Activated naive CD4-positive, alpha-beta T cell (primary cell): Measurements from ENCODE around the gene TMEM117.
"Not testable (repeated sequence)": the region's sequence is repeated elsewhere in the genome, so short reads cannot be mapped to it uniquely, and the experiment has no call there.

Experiments used
- DNase-seq, 4 experiments: peaks; one replicate each; lab custom pipeline; 2025; lab: John Stamatoyannopoulos, UW

The TMEM117 gene

DNA sequence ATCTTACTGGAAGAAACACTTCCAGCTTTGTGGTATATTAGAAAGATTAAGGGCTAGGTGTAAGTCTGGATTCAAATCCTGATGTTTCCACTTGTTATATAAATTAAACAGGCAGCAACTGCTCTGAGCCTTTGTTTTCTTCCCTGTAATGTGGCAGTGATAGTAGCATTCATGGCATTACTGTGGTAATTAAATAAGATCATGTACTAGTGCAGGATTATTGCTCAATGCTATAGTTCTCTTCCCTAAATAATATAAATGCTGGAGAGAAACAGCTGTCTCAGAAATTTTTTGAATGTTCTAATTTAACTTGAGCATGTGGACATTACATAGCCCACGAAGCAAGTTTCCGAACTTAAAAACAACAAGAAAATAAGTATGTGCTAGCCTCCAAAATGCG, 5.4 kb downstream of the TMEM117 start:
- no peak for DNase-seq

DNA sequence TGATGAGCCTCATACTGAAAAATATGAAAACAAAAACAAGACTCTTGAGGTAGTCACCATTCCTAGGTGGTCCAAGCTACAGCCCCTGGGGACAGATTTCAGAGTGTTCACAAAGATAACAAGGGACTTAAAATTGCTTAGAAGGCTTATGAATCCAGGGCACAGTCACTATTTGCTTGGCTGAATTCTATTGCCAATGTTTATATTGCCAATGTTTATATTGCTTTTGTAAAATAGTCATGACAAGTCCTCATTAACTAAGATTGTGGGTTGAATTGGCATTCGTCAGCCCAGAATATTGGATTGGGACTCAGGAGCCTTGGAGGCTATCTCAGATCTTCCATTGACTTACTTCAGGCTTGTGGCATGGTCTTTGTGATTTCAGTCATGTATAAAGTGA, 6.4 kb downstream of the TMEM117 start:
- no peak for DNase-seq

DNA sequence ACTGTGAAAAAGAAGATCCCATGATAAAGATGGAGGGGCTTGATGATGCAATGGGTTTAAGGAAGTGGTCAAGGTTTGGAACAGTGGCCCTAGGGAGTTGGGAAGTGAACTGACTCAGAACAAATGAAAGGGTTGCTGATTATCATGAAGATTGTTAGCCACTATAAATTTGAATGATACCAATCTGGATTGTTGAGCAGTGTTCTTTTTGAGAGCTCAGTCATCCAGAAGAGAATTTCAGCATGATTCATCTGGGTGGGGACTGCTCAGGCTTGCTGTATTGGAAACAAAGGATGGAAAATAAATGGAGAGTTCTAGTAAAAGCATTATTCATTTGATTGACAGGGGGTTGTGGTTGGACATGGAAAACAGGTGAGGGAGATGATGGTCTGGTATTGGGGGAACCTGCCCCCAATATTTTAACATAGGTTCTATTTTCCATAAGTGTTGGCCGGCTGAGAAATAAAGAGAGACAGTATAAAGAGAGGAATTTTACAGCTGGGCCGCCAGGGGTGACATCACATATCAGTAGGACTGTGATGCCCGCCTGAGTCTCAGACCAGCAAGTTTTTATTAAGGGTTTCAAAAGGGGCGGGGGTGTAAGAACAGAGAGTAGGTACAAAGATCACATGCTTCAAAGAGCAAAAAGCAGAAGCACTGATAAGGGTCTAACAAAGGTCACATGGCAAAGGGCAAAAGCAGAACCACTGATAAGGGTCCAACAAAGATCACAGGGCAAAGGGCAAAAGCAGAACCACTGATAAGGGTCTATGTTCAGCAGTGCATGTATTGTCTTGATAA, 11.7 kb downstream of the TMEM117 start:
- DNase-seq, result not testable (repeated sequence)

DNA sequence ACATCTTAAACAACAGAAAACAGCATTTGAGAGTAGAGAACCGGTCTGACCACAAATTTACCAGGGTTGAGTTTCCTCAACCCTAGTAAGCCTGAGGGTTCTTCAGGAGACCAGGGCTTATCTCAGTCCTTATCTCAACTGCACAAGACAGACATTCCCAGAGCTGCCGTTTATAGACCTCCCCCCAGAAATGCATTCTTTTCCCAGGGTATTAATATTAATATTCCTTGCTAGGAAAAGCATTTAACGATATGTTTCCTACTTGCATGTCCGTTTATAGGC, 12.3 kb downstream of the TMEM117 start:
- no peak for DNase-seq

DNA sequence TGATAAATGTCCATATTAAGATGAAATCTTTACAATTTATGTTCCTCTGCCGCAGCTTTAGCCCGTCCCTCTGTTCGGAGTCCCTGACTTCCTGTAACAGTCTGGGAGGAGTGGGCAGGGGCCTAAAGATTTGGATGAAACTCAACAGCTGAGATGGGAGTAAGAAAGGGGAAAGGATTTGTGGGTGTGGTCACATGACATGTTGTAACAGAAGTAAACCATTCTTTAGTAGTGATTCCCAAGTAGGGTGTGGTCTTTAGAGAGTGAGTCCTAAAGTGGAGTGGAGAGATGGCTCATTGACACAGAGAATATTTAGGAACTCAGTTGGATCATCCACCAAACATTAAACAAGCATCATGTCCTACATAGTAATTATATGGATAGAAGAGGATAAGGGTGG, 12.9 kb downstream of the TMEM117 start:
- no peak for DNase-seq

DNA sequence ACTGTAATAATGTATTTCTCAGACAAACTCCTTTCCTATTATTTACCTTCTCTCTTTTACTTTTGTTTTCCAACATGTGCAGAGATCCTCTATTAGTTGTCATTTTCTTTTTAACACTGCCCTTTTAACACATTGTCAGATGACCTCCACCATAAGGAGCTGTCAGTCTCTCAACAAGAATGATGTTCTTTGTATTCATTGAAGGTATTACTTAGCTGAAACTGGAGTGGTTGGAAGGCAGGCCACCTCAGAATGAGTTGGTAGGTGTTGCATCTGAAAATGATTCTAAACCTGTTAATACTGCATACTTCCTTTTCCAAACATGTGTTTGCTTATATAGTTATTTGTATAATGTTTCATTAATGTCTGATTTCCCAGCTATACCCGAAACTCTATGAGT, 16.9 kb downstream of the TMEM117 start:
- DNase-seq, result no peak

DNA sequence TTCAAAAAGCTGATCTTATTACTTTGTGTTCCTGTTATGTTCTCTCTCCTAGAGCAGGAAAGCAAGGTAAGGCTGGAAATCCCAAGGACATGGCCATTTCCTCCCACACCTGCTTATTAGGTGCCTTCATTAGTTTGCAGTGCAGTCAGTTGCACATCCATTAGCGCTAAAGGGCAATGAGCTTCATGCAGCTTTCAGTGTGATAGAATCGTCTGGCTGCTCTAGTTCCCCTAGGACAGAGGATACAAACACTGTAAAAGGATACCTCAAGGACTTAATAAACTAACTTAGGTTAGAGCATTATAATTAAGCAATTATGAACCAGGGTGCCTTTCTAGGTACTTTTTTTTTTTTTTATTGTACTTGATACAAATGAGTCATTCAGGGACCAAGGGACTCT, 21.1 kb downstream of the TMEM117 start:
- no peak for DNase-seq

DNA sequence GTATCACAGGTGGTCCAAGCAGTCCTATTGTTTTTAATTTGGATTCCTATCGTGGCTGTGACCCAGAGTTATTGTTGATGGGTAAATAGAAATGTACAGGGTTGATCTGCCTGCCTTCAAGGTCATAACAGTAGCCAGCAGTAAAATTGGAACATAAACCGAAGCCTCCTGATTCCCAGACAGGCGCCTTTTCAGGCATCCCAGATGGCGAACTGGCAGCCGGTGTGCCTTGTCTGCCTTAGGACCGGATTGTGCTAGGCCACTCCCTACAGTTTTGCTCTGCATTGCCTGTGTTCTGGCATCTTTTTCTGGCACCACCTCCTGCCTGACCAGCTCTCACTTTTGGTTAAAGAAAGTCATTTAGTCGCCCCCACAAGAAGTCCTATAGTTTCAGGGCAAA, 22.2 kb downstream of the TMEM117 start:
- no peak for DNase-seq

DNA sequence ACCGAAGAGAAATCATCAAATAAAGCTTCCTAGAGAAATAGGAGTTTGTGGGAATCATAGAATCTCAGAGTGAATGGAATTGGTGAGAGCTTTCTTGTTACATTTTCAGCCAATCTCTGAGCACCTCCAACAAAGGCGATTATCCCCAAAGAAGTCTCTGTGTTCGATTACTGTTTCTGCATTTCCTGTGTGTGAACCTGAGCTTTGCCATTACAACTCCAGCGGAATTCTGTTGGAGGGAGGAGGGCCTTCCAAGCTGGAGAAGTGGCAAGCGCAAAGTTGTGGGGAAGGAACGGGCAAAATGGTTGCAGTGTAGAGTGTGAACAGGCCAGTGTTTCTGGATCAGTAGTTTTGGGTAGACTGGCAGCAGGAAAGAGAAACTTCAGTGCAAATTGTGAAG, 23.1 kb downstream of the TMEM117 start:
- DNase-seq, result no peak

DNA sequence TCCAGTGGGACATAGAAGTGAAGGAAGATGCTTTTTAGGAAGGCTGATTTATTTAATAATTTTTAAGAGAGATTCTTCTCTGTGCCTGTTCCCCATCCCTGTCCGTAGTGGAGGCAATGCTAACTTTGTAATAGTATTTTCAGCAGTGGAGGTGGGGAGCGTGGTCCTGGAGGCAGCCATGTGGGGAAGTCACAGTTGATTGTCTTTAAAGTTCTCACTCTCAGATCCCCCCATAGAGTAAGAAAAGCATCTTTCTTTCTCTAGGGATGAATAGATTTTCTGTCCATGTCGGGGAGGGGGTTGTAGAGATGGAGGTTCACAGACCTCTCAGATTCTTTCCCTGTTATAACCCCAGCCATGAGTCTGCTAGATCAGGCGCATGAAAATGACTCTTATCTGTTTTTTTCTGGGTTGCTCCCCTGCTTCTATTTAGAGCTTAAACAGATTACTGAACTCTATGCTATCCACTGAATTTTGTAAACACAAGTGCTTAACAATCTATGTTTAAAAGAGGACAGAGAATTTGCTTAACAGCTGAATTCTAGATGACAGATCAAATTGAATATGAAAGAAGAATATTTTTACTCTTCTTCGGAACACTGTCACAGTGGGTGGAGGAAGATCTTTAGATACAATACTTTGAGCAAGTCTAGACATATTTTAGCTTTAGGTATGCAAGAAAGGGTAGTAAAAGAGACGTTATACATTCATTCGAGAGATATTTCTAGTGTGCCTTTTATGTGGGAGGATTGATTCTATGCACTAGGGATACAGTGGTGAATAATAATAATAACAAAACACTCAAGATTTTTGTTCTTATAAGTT, 25.3 kb downstream of the TMEM117 start:
- DNase-seq, result no peak

DNA sequence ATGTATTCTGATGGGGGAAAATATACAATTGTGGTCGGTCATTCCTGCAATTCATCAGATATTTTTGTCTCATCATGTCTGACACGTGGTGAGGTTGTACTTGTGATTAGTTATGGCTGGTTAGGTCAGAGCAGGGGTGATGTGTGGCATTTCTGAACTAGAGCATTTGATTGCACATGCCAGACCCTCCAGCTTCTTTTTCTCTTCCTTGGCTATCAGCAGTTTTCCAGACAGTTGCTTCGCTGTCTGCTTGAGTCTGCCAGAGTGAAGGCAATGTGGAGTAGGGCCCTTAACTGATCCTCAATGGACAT, 25.9 kb downstream of the TMEM117 start:
- DNase-seq, result no peak

DNA sequence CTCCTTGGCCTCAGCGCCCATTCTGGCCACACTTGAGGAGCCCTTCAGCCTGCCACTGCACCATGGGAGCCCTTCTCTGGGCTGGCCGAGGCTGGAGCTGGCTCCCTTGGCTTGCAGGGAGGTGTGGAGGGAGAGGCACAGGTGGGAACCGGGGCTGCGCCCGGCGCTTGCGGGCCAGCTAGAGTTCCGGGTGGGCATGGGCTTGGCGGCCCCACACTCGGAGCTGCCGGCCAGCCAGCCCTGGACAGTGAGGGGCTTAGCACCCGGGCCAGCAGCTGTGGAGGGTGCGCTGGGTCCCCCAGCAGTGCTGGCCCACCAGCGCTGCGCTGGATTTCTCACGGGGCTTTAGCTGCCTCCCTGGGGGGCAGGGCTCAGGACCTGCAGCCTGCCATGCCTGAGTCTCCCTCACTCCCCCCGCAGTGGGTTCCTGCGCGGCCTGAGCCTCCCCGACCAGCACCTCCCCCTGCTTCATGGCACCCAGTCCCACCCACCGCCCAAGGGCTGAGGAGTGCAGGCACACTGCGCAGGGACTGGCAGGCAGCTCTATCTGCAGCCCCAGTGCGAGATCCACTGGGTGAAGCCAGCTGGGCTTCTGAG, 28.0 kb downstream of the TMEM117 start:
- DNase-seq, result no peak

DNA sequence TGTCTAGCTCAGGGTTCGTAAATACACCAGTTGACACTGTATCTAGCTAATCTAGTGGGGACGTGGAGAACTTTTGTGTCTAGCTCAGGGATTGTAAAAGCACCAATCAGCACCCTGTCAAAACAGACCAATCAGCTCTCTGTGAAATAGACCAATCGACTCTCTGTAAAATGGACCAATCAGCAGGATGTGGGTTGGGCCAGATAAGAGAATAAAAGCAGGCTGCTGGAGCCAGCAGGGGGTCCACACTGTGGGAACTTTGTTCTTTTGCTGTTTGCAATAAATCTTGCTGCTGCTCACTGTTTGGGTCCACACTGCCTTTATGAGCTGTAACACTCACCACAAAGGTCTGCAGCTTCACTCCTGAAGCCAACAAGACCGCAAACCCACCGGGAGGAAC, 28.7 kb downstream of the TMEM117 start:
- not testable (repeated sequence) for DNase-seq

DNA sequence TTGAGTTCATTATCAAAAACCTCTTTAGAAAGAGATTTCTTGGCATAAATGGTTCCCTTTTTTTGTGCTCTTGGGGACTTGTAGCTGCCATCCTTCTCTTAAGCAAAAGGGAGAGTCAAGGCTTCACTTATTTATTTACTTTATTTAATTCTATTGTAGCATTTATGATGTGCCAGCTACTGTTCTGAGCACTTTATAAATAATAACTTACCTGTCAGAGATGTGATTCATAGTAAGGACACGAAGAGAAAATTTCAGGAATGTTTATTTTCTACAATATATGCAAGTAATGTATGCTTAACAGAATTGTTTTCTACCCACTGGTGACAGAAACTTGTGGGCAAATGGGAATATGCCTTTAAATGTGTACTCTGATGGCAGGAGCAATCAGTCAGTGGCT, 33.3 kb downstream of the TMEM117 start:
- no peak for DNase-seq

DNA sequence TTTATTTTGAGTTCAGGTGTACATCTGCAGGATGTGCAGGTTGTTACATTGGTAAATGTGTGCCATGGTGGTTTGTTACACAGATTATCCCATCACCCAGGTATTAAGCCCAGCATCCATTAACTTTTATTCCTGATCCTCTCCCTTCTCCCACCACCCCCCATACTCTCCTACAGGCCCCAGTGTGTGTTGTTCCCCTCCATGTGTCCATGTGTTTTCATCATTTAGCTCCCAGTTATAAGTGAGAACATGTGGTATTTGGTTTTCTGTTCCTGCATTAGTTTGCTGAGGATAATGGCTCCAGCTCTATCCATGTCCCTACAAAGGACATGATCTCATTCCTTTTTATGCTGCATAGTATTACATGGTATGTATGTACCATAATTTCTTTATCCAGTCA, 33.9 kb downstream of the TMEM117 start:
- DNase-seq, result not testable (repeated sequence)

DNA sequence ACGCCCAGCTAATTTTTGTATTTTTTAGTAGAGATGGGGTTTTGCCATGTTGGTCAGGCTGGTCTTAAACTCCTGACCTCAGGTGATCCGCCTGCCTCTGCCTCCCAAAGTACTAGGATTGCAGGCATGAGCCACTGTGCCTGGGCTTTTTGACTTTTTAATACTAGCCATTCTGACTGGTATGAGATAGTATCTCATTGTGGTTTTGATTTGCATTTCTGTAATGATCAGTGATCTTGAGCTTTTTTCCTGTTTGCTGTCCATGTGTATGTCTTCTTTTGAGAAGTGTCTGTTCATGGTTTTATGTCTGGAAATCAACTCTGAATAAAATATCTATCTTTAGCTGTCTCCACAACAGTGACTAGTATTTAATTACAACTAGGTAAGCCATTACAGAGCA, 35.4 kb downstream of the TMEM117 start:
- not testable (repeated sequence) for DNase-seq

DNA sequence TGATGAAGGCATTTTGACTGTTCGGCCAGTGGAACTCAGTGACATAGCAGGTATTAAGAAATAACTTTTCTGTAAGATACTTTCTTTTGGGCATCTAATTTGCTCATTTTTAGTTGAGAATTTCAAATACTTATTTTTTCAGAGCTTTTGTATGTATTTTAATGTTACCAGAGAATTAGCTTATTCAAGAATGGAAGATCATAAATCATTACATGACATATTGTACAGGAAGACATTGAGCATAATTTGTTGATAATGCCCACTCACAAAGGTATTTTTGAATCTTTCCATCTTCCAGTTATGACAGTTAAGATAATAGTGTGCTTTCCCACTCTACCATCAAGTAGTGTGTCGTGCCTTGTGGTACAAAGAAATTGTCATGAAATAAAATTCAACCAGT, 36.5 kb downstream of the TMEM117 start:
- DNase-seq, result no peak

DNA sequence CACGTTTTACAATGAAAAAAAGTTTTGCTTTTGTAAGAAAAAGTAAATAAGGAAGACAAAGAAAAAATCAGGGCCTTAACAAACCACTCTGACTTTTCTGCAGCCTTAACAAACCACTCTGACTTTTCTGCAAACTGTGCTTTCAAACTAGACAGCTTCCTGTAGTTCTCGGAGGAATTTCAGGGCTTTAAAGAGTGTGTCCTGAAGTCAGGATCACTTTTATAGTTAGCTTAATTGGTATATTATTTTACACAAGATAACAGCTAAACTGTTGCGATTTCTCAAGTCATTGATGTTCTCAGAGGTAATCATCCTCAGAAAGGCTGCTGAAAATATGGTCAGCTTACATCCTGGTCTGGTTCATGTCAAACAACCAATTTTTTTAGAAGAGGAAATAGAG, 42.2 kb downstream of the TMEM117 start:
- DNase-seq, result no peak

DNA sequence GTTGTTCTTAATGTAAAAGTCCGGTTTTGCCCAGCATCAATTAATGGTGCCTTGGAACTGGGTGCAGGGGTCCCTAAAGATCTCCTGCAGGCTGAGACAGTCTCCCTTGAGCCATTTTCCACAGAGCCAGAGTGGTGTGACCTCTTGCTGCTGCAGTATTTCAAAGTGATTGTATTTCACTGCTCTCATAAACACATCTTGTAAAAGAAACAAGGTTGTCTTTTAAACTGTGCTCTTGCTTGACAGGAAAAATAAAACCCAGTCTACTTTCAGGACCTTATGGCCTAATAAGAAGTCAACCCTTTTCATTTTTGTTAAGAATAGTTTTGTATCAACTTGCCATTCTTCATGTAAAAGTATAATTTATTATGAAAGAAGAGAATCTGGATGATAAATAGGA, 44.7 kb downstream of the TMEM117 start:
- DNase-seq, result no peak

DNA sequence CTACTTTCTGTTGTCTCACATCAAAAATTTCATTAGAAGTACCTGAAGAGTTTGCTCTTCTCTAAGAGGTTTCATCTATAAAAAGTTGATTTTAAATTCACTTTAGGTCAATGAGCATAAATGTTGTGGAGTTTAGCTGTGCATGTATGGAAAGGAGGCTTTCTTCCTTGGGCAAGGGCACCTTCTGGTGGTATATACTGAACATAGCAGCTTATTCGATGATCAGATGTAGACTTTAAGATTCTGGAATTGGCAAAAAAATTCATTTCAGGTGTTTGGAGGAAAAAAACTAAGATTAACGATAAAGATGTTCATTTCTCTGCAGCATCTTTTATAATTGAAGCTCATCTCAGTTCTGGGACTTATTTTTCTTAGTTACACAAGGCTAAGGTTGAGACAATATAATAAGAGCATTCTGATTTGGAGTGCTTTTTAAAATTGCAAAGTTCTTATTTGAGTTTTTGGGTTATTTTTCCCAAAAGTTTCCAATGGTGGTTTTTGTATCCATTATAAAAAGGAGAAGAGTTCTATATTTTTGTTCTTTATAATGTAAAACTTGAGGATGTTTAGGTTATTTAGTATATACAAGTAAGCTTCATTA, 46.8 kb downstream of the TMEM117 start:
- no peak for DNase-seq

DNA sequence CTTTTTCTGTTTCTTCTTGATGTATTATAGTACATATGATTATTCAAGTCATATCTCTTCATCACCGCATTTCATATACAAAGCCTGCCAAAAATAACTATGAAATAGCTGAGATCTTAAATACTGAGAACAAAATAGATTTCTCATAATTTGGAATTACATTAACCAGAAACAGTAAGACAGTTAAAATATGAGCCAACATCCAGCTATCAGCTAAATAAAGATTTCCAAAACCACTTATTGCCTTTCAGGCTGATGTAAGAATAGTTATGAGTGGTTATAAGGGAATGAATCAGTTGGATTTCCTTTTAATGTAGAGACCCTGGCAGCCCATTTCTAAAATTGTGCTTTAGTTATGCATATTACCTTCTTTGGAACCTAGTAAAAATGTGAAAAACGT, 47.4 kb downstream of the TMEM117 start:
- DNase-seq, result no peak

DNA sequence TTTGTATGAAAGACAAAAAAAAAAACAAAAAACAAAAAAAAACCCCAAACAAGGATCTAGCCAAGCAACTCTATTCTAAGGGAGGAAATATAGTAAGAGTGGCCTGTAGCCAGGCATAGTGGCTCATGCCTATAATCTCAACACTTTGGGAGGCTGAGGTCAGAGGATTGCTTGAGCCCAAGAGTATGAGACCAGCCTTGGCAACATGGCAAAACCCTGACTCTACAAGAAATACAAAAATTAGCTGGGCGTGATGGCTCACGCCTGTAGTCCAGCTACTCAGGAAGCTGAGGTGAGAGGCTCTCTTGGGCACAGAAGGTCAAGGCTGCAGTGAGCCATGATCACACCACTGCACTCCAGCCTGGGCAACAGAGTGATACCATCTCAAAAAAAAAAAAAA, 47.9 kb downstream of the TMEM117 start:
- DNase-seq, result no peak
